GM19468 (cell line): ENCODE data around the gene EFS.
"Not testable (repeated sequence)": the region's sequence is repeated elsewhere in the genome, so short reads cannot be mapped to it uniquely, and the experiment has no call there.

Experiments used
- ATAC-seq: cut with Tn5 transposase; IDR thresholded peaks from one replicate; pipeline ENCODE4 v1.9.1; 2021; ENCODE audit warnings: mild to moderate bottlenecking, moderate library complexity, moderate number of reproducible peaks; ENCODE audit not compliant: unreplicated experiment; ENCODE audit errors: extremely low read depth

The EFS gene

DNA sequence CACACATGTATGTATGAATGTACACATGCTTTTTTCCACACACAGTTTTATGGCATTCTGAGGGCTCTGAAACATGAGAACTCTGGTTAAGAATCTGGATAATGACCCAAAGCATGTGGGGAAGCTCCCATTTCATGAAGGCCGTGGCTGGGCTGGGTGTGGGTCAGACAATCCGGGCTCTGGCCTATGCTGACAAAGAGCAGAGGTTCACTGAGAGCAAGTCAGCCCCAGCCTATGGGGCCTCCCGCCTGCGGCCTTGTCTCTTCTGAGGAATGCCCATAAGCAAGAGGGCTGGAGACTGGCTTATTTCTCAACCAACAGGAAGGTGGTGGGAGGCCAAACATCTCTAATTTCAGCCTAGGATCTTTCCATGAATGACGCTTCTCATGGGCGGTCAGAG, 34.6 kb upstream of the EFS start:
- no peak for ATAC-seq

- no peak for ATAC-seq
These were observed 34.2 kb upstream of the EFS start for GRCh38 chr14:23399136-23399535.

- no peak for ATAC-seq
These were observed 33.4 kb upstream of the EFS start for GRCh38 chr14:23398348-23398747.

DNA sequence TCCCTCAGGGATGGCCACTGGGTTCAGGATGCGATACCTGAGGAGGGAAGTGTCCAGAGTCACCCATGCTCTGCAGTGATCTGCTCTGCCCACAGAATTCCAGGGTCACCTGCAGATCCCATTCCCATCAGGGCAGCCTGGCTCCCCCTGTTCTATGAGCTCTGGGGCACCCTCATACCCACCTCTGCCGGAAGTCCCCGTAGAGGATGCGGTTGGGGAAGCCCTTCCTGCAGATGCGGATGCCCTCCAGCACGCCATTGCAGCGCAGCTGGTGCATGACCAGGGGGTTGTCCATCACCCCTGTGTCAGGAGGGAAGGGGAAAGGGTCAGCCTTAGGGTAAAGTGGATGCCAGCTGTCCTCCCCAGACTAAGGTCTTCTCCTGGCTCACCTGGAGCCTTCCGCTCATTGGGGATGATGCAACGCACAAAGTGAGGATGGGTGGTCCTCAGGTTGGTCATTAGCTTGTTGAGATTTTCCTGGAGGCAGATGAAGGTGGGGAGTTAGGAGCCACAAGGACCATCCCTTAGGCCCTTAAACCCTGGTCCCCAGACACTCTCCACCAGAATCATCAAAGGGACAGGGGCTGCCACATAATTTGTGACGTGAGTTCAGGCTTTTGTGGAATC, 31.9 kb upstream of the EFS start:
- no peak for ATAC-seq

- ATAC-seq, result no peak
These were observed 31.2 kb upstream of the EFS start for GRCh38 chr14:23396126-23396525.

- no peak for ATAC-seq
These were observed 27.6 kb upstream of the EFS start for GRCh38 chr14:23392613-23393012.

GRCh38 chr14:23389871-23390270, 24.9 kb upstream of the EFS start:
- not testable (repeated sequence) for ATAC-seq

DNA sequence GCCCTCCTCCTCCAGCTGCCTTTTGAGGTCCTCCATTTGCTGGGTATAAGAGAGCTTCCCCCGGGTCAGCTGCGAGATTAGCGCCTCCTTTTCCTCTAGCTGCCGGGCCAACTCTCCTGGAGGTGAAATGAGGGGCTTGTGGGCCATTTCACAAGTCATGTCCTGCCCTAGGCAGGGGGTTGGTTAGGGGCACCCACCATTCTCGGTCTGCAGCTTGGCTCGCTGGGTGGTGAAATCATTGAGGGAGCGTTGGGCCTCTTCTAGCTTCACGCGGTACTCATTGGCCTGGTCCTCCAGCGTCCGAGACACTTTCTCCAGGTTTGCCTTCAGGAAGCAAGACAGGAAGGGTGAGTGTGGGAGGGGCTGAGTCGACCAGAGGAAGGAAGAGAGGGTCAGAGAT, 24.4 kb upstream of the EFS start:
- ATAC-seq, result no peak

DNA sequence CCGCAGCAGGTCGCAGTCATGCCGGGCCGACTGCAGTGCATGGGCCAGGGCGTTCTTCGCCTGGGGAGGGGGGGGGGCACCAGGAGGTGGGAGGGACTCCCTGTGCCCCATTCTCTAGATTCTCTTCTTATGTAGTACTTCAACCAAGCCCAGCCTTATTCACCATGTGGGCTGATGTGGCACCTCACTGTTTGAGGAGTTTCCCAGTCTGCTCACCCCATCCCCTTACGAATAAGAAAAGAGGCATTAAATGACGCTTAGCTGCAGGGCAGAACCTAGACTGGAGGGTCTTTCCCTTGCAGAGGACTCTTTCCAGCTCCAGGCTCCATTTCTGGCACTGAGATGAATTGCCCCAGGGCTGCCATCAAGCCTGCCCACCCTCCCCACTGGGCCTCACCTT, 24.0 kb upstream of the EFS start:
- no peak for ATAC-seq

GRCh38 chr14:23387916-23388882, 23.2 kb upstream of the EFS start:
- no peak for ATAC-seq

- no peak for ATAC-seq
These were observed 22.0 kb upstream of the EFS start for GRCh38 chr14:23386999-23387398.

DNA sequence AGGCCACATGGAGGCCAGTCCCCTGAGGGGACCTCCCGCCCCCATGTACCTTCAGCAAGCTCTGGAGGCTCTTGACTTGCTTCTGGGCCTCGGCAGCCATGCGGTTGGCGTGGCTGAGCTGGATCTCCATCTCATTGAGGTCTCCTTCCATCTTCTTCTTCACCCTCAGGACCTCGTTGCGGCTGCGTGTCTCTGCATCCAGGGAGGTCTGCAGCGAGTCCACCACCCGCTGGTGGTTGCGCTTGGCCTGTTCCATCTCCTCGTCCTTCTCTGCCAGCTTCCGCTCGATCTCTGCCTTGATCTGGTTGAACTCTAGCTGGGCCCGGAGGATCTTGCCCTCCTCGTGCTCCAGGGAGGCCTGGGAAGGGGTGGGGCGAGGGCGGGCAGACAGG, 21.3 kb upstream of the EFS start:
- not testable (repeated sequence) for ATAC-seq

DNA sequence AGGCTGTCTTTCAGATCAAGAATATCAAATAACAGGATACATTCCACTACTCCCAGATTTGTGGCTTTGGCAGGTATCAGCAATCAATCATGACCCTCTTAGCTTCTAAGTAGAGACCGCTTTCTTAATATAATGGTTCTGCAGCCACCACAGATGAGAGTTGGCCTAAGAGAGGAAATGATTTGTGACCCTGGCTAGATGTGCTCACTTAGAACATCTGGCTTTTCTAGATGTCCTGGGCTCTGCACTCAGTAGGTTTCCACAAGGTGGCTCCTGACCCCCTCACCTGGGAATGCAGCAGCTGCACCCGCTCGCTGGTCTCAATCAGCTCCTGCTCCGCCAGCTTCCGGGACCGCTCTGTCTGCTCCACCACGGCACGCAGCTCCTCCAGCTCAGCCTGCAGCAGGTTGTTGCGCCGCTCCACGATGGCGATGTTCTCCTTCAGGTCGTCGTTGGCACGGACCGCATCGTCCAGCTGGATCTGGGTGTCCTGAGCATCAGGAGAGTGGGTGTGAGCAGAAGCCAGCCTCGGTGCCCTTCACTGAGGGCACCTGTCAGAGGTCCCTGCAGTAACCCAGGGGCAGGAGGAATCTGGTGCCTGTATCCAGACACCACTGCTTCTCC, 20.8 kb upstream of the EFS start:
- no peak for ATAC-seq

GRCh38 chr14:23385244-23385641, 20.3 kb upstream of the EFS start:
- no peak for ATAC-seq

GRCh38 chr14:23384364-23385080, 19.6 kb upstream of the EFS start:
- ATAC-seq, result no peak

DNA sequence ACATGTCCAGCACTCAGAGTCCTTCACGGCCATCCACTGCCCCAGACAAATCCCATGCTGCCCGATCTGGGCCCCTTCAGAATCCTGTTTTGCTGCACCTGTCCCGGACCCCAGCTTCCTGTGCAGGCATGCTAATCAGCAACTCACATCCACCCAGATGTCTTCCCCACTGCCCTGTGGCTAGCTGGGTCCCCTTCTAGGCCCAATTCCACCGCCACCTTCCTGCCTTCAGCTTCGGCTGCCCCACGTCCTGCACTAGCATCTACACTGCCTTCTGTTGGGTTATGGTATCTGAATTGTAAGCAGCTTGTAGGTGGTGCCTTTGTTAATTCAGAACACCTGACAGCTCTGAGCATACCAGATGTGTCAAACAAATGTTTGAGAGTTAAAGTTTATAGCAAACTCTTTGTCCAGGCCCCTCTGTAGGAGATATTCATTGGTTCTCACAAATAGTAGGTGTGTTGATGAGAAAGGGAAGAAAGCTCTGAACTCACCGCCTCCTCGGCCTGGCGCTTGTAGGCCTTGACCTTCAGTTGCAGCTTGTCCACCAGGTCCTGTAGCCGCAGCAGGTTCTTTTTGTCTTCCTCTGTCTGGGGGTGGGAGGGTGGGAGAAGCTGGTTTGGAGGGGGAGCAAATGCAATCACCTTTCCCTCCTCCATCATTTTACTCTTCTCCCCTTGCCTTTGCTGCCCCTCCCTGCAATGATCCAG, 17.9 kb upstream of the EFS start:
- ATAC-seq, result no peak

DNA sequence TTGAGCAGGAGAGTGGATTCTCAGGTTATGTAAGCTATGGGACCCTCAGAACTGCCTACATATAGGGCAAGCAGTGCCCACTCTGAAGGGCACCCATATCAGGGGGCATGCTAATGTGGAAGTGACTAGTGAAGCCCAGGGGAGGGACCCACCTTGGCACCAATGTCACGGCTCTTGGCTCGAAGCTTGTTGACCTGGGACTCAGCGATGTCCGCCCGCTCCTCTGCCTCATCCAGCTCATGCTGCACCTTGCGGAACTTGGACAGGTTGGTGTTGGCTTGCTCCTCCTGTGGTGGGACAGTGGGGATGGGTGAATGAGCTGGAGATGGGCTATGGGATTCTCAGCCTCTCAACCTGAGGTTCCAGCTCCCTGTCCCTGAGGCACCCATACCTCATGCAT, 17.3 kb upstream of the EFS start:
- ATAC-seq, result no peak

DNA sequence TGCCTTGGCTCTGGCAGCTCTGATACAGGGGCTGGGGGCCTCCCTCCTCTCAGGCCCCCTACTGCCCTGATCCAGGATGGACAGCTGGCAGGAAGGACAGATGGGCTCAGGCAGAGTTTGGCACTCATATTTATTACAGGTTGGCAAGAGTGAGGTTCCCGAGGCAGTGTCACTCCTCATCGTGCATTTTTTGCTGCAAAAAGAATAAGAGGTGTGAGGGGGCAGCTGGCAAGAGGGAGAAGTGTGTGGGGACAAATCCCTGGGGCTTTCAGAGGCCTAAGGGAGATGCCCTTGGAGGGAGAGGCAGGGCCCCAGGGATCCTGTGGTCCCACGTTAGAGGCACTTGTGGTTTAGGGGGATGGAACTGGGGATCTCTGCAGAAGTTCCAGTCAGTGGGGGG, 16.9 kb upstream of the EFS start:
- ATAC-seq, result no peak

GRCh38 chr14:23380976-23381375, 16.0 kb upstream of the EFS start:
- ATAC-seq, result no peak
